Endothelial cell of umbilical vein (primary cell): ENCODE data around the gene ARHGEF11. TPM values are rescaled to one million over a fixed set of nuclear protein-coding genes. Genes with fewer than 3 reads are reported as not detected.

Experiments
- BruUV-seq: library from RNA; stranded (reverse); fragments of 400-500 nt; replicated peaks from 2 replicates; lab custom pipeline; 2021; lab: Mats Ljungman, UMichigan
- CTCF ChIA-PET: fragments of 300-600, 350-600 bp; sonication (Branson Sonifier 250); formaldehyde crosslinking; loops from one replicate; lab custom pipeline; 2021; ENCODE audit warnings: antibody characterized with exemption, inconsistent platforms; lab: Charles Lee
- POLR2A ChIA-PET: fragments of 300-600, 350-600 bp; sonication (Branson Sonifier 250); formaldehyde crosslinking; loops from one replicate; lab custom pipeline; 2021; ENCODE audit warnings: antibody characterized with exemption, inconsistent platforms; lab: Charles Lee
- DNase-seq: peaks from one replicate; pipeline ENCODE4 v3.0.0-alpha.2; 2011; ENCODE audit warnings: low read depth, low spot score
- FAIRE-seq: peaks from 2 replicates; lab custom pipeline; 2011; peaks lifted over from hg19 to GRCh38; lab: Jason Lieb, UNC
- H2AFZ ChIP-seq: 2 replicates; pipeline ENCODE4 v1.6.0; 2012; ENCODE audit warnings: low read depth, low read length, control low read depth, inconsistent platforms
- H3K27ac ChIP-seq: 2 replicates; pipeline ENCODE4 v1.5.1; 2011; ENCODE audit warnings: low read depth, mild to moderate bottlenecking, control low read depth, low read length, moderate library complexity; ENCODE audit not compliant: insufficient read depth
- H3K27me3 ChIP-seq, 2 experiments: 2 replicates each; pipeline versions ENCODE4 v1.6.0 to v1.6.1; 2011; ENCODE audit warnings: low read length in 2 of 2, mixed read lengths in 1 of 2; ENCODE audit not compliant: control insufficient read depth in 2 of 2, insufficient read depth in 2 of 2
- H3K36me3 ChIP-seq, 2 experiments: 2 replicates in 1 of 2; 3 replicates in 1 of 2; pipeline ENCODE4 v1.5.1; 2011; ENCODE audit warnings: low read length in 2 of 2, mild to moderate bottlenecking in 1 of 2, moderate library complexity in 1 of 2; ENCODE audit not compliant: control insufficient read depth in 2 of 2, insufficient read depth in 2 of 2; ENCODE audit errors: extremely low read depth in 1 of 2
- H3K4me1 ChIP-seq: 3 replicates; pipeline ENCODE4 v1.5.1; 2011; ENCODE audit warnings: mild to moderate bottlenecking, low read length; ENCODE audit not compliant: control insufficient read depth, insufficient read depth; ENCODE audit errors: extremely low read depth
- H3K4me2 ChIP-seq: 2 replicates; pipeline ENCODE4 v1.6.1; 2011; ENCODE audit warnings: low read length, control low read depth, mixed read lengths; ENCODE audit not compliant: insufficient read depth
- H3K4me3 ChIP-seq, 3 experiments: fragments of 200-600 bp in 1 of 3; sonication (generic), shearing (Covaris generic) in 1 of 3; replicated peaks in 1 of 3; 2 replicates each; pipeline ENCODE4 v1.5.1; 2011 to 2016; ENCODE audit warnings: control low read depth in 3 of 3, low read length in 3 of 3, mild to moderate bottlenecking in 2 of 3, inconsistent platforms in 1 of 3, low read depth in 1 of 3, moderate library complexity in 1 of 3; ENCODE audit not compliant: insufficient read depth in 1 of 3
- H3K79me2 ChIP-seq: 2 replicates; pipeline ENCODE4 v1.6.0; 2012; ENCODE audit warnings: low read length, inconsistent platforms; ENCODE audit not compliant: control insufficient read depth, insufficient read depth
- H3K9ac ChIP-seq: replicated peaks from 2 replicates; pipeline ENCODE3; 2011; ENCODE audit warnings: low read length, control low read depth; ENCODE audit not compliant: insufficient read depth; ENCODE audit errors: extremely low read depth
- H3K9me1 ChIP-seq: replicated peaks from 3 replicates; pipeline ENCODE4 v1.6.0; 2011; ENCODE audit warnings: mild to moderate bottlenecking, low read length; ENCODE audit not compliant: control insufficient read depth, insufficient read depth; ENCODE audit errors: extremely low read depth
- H3K9me3 ChIP-seq: replicated peaks from 2 replicates; pipeline ENCODE4 v1.5.1; 2012; ENCODE audit warnings: low read length, inconsistent platforms; ENCODE audit not compliant: control insufficient read depth, insufficient read depth
- H4K20me1 ChIP-seq: replicated peaks from 2 replicates; pipeline ENCODE3; 2011; ENCODE audit warnings: mild to moderate bottlenecking, low read length; ENCODE audit not compliant: control insufficient read depth, insufficient read depth; ENCODE audit errors: extremely low read depth
- EZH2 ChIP-seq: IDR thresholded peaks from 2 replicates; pipeline ENCODE4 v1.6.1; 2012; ENCODE audit warnings: borderline replicate concordance, low read depth, mild to moderate bottlenecking, moderate library complexity, low read length, inconsistent platforms; ENCODE audit not compliant: severe bottlenecking
- FOS ChIP-seq: IDR thresholded peaks from 2 replicates; pipeline ENCODE4 v1.6.1; 2011; ENCODE audit warnings: mild to moderate bottlenecking, low read length, moderate library complexity, borderline replicate concordance; ENCODE audit not compliant: insufficient read depth
- GATA2 ChIP-seq: IDR thresholded peaks from 2 replicates; pipeline ENCODE4 v1.7.0; 2011; ENCODE audit warnings: low read depth, mild to moderate bottlenecking, moderate library complexity, mixed read lengths, low read length; ENCODE audit not compliant: insufficient read length, insufficient read depth
- JUN ChIP-seq: IDR thresholded peaks from 2 replicates; pipeline ENCODE4 v1.6.1; 2011; ENCODE audit warnings: borderline replicate concordance, low read depth; ENCODE audit not compliant: insufficient read length, insufficient read depth
- MYC ChIP-seq: IDR thresholded peaks from one replicate; pipeline ENCODE4 v1.6.1; 2011; ENCODE audit warnings: mild to moderate bottlenecking, low read depth, low read length
- POLR2A ChIP-seq: IDR thresholded peaks from 2 replicates; pipeline ENCODE4 v1.6.1; 2012; ENCODE audit warnings: low read depth, mild to moderate bottlenecking, control low read depth, low read length
- POLR2AphosphoS5 ChIP-seq: IDR thresholded peaks from 2 replicates; pipeline ENCODE4 v1.6.1; 2012; ENCODE audit warnings: low read depth, mild to moderate bottlenecking, control low read depth, low read length, moderate library complexity; ENCODE audit not compliant: insufficient read depth
- dilution Hi-C: fragments of 300-500 bp; cut with MboI; formaldehyde crosslinking; loops from one replicate; pipeline ENCODE4 v1.15.0; 2019; ENCODE audit warnings: low sequenced_read_pairs; ENCODE audit not compliant: extremely low pct_ligation_motif_present
- intact Hi-C: fragments of 100-400 bp; cut with micrococcal nuclease; formaldehyde crosslinking; loops from one replicate; pipeline ENCODE4 v1.10.0; 2022
- polyA plus RNA-seq, 4 experiments: library from polyadenylated mRNA; depleted of rRNA in 3 of 4; stranded (reverse) in 3 of 4; unstranded in 1 of 4; fragments of >200 nt; gene quantifications; 2 replicates each; pipeline versions ENCODE4 v1.2.1 to v1.2.3, GENCODE V29; 2011 to 2012; ENCODE audit warnings: missing spikeins in 1 of 4
- total RNA-seq: library from RNA; stranded (reverse); gene quantifications from 2 replicates; pipeline ENCODE4 v1.2.3, GENCODE V29; 2021
- TF ChIP-seq, protein P1 (sequence below), 2 donors: IDR thresholded peaks; 1 replicate in 1 of 2; 2 replicates in 1 of 2; pipeline ENCODE4 v1.5.1; 2011; ENCODE audit warnings: low read length in 2 of 2, mild to moderate bottlenecking in 2 of 2, moderate library complexity in 2 of 2, control low read depth in 1 of 2, inconsistent platforms in 1 of 2, low read depth in 1 of 2; ENCODE audit not compliant: insufficient read depth in 1 of 2; ENCODE audit errors: extremely low read depth in 1 of 2
- TF ChIP-seq, protein P2 (sequence below): IDR thresholded peaks from 2 replicates; pipeline ENCODE4 v1.6.1; 2011; ENCODE audit not compliant: insufficient read depth, insufficient read length

Gene ARHGEF11
- total and polyA plus RNA-seq, 2 donors (not counting 3 experiments of a cell fraction or from before 2014, with no cell fraction given): 18.2 to 28.0 TPM

DNA sequence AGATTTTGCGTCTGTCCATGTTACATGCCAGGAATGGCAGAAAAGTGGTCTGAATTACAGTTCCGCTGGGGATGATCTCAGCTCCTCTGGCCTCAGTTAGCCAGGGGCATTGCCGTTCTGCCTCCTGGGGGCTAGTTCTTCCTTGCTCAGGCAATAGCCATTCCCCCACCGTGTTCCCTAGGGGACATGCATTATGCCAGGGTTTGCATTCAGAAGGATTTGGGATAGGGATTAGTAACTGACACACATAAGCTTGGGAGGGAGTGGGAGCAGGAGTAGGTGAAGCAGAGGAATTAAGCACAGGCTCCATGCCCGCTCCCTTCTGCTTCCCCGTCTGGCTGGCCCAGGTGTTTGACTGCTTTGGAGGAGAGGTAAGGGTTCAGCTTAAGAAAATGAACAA lies 112.4 kb downstream of the ARHGEF11 start:
- Histone ChIP-seq H3K36me3 (peaks cover 0 to 9% of the 10 kb centered on the region in 2 experiments), H3K4me2 (no peak overlapping the region), H3K4me3 (no peak overlapping the region), H3K27me3 (no peaks in the 10 kb centered on the region), H3K9me3 (no peaks in the 10 kb centered on the region), H3K27ac (no peak overlapping the region), H3K9ac (no peak overlapping the region), H3K79me2 (no peaks in the 10 kb centered on the region), H2AFZ (no peak overlapping the region), H4K20me1 (no peaks in the 10 kb centered on the region), H3K9me1 (no peaks in the 10 kb centered on the region), H3K4me1 (no peaks in the 10 kb centered on the region)
- dilution Hi-C loops (no loop called here), intact Hi-C loops (no loop called here)
- FAIRE-seq (no peak), DNase-seq (no peak)
- TF ChIP-seq POLR2AphosphoS5 (no peak), GATA2 (no peak), POLR2A (no peak), FOS (no peak), JUN (no peak), EZH2 (no peak), MYC (no peak)
- TF ChIP-seq, protein P1, sequence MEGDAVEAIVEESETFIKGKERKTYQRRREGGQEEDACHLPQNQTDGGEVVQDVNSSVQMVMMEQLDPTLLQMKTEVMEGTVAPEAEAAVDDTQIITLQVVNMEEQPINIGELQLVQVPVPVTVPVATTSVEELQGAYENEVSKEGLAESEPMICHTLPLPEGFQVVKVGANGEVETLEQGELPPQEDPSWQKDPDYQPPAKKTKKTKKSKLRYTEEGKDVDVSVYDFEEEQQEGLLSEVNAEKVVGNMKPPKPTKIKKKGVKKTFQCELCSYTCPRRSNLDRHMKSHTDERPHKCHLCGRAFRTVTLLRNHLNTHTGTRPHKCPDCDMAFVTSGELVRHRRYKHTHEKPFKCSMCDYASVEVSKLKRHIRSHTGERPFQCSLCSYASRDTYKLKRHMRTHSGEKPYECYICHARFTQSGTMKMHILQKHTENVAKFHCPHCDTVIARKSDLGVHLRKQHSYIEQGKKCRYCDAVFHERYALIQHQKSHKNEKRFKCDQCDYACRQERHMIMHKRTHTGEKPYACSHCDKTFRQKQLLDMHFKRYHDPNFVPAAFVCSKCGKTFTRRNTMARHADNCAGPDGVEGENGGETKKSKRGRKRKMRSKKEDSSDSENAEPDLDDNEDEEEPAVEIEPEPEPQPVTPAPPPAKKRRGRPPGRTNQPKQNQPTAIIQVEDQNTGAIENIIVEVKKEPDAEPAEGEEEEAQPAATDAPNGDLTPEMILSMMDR (IDR thresholded peaks at IDR 0.05; ENCODE audit: extremely low read depth in 1 of 2, insufficient read depth in 1 of 2, low read depth in 1 of 2, low read length in 2 of 2): no peak
- TF ChIP-seq, protein P2, sequence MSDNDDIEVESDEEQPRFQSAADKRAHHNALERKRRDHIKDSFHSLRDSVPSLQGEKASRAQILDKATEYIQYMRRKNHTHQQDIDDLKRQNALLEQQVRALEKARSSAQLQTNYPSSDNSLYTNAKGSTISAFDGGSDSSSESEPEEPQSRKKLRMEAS: no peak
- ChIA-PET POLR2A (no interaction called here), CTCF (interaction anchor here (1.3 to 2.7 kb wide), 3 partner anchors 41 to 243 kb away, joined by 4 to 9 read pairs (median 7); no protein-coding TSS in a partner anchor)
- no TSS peak for BruUV-seq
